HL-60/S4 treated with phorbol 12-myristate 13-acetate at 8.2 ng/mL for 4 days and 3 days (cell line): ENCODE data around the gene TBL1X.
"Not testable (repeated sequence)": the region's sequence is repeated elsewhere in the genome, so short reads cannot be mapped to it uniquely, and the experiment has no call there.

Experiments
- in situ Hi-C: fragments of 300-500 bp; cut with MboI; formaldehyde crosslinking; loops from 2 replicates; pipeline ENCODE4 v1.15.0; 2022; ENCODE audit warnings: low sequenced_read_pairs

The TBL1X gene

DNA sequence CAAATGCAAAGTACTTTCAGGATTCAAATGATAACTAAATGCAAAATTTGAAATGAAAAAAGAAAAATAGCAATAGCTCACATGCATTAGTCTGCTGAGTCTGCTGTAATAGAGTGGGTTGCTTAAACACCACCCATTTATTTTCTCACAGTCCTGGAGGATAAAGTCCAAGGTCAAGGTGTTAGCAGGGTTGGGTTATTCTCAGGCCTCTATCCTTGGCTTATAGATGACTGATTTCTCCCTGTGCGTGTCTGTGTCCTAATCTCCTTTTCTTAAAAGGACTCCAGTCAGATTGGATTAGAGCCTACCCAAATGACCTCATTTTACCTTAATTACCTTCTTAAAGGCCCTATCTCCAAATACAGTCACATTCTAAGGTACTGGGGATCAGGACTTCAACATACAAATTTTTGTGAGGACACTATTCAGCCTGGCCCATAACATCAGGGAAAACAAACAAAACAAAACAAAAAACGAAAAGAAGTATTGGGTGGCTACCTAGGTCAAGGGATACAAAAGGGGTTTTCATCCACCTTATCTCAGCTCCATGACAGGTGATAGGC, 6.3 kb upstream of the TBL1X start:
- in situ Hi-C loops, result loop anchor here (25.0 kb wide), 1 partner anchor 121 kb away; no protein-coding TSS in a partner anchor

DNA sequence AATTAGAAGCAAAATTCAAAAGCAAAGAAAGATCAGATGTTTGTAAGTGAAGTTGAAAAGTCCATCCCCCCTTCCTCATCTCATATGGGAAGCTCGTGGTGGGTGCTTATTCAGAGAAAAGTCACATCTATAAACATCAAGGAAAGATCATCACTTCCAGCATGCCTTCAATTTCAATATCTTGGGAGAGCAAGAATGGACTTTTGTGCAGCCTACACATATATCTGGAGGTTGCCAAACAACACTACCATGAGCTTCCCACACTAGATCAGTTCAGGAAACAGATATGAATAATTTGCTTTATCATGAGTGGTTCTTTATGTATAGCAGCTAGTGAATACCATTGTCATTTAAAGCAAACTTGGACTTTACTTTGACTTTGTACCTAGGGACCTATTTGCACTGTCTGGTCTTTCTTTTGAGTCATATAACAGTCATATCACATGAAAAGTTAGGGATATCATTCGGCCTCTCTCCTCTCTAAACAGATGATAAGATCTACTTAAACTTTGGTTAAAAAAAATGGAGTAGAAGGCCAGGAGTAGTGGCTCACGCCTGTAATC, 5.6 kb upstream of the TBL1X start:
- in situ Hi-C loops, result loop anchor here (25.0 kb wide), 1 partner anchor 122 kb away; no protein-coding TSS in a partner anchor

DNA sequence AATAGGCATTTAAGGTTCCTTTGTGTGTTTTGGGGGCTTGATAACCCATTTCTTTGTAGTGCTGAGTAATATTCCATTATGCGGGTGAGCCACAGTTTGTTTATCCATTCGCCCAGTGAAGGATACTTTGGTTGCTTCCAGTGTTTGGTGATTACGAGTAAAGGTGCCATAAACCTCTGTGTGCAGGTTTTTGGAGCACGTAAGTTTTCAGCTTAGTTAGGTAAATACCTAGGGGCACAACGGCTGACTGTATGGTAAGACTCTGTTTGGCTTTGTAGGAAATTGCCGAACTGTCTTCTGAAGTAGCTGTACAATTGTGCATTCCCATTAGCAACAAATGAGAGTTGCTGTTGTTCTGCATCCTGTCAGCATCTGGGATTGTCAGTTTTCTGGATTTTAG, 3.8 kb upstream of the TBL1X start:
- in situ Hi-C loops, result loop anchor here (25.0 kb wide), 1 partner anchor 124 kb away; no protein-coding TSS in a partner anchor

DNA sequence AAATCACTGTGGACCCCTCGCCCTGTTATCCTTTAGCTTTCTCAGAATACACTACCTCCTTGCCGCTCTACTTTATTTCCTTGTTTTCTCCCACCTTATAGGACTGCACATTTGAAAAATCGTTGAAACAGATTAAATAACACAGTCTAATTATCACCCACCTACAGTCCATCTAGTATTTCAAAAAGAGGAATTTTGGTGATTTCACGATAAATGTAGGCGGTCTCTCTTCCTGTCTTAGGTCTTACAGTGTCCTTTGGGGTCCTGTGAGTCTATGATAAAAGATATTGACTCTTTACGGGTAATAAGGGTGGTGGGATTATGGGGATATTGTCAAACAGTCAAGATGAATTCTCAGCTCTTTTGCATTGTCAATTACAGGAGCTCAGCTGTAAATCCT, 2.4 kb upstream of the TBL1X start:
- in situ Hi-C loops, result loop anchor here (25.0 kb wide), 1 partner anchor 125 kb away; no protein-coding TSS in a partner anchor

DNA sequence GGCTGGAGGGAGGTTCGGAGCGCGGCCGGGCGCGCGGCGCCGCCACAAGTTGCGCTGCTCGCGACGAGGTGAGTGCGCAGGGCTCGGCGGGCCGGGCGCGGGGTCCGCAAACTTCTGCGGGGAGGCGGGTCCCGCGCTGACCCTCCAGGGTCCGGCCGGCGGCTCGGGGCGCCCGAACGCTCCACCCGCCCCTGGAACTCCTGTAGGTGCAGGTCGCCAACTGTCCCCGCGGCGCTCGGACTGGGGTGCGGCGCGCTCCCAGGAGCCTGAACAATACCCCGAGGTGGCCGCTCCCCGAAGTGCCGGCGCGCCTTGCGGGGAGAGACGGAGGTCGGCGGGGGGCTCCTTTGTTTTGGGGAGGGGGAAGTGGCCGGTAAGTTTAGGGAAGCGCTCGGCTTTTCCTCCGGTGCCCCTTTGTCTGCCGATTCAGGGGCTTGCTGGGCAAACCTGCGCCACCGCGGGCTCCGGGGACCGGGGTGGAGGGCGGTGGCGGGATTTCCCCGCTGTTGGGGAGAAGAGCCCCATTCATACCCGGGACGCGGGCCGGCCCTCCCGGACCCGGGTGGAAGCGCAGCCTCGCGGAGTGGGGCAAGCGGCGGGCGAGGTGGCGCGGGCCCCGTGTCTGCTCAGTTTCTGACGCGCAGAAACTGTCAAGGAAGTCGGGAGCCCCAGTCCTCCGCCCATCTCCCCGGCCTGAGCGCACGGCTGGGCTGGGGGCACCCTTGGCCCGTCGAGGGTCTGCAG, 694 bp downstream of the TBL1X start:
- in situ Hi-C loops, result loop anchor here (25.0 kb wide), 1 partner anchor 128 kb away; no protein-coding TSS in a partner anchor

DNA sequence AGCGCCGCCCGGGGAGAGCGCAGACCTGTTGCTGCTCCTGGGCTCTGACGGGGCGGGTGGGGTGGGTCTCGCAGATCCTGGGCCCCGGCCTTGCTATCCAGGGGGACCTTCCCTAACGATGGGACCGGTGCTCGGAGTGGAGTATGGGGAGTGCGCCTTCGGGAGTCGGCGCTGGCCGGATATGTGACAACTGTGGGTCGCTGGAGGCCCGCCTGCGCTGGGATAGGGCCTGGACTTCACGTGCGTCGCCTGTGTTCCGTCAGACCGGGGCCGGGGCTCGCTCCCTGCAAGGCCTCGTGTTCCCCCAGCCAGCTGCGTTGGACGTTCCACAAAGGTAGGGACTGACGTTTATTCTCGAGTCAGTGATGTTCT, 1.3 kb downstream of the TBL1X start:
- in situ Hi-C loops, result loop anchor here (25.0 kb wide), 1 partner anchor 129 kb away; no protein-coding TSS in a partner anchor

DNA sequence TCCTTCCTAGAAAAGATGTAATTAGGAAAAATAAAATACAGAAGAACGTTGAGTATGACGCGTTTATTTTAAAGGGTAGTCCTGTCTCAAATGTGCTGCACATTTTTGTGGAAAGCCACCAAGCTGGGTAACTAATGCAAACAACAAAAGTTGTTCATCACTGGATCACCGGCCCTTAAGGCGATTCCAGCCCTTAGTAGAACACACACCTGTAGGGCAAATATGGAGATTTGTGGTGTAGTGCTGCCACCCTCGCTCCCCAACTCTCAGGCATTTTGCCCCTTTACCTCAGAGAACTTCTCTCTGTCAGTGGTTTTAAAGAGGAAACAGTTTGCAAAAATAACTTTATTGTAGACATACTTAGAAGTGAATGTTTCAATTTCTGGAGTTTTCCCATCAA, 1.9 kb downstream of the TBL1X start:
- in situ Hi-C loops, result loop anchor here (25.0 kb wide), 1 partner anchor 129 kb away; no protein-coding TSS in a partner anchor

DNA sequence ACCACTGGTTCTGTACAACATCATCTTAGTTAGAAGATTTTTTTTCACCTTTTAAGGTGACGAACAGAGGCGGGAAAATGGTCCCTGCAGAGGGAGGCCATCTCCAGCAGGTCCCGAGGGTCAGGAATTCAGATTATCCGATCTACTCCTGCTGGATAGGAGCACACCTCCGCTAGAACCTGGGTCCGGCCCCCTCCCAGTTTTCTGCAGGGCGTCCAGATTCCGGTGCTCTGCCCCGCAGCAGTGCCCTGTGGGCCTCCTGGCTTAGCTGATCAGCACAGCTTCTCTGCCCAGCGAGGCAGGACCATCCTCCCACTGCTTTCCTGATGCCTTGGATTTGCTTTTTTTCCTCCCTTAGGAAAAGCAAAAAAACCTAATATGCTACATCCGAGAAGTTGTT, 2.3 kb downstream of the TBL1X start:
- in situ Hi-C loops, result loop anchor here (25.0 kb wide), 1 partner anchor 130 kb away; no protein-coding TSS in a partner anchor

DNA sequence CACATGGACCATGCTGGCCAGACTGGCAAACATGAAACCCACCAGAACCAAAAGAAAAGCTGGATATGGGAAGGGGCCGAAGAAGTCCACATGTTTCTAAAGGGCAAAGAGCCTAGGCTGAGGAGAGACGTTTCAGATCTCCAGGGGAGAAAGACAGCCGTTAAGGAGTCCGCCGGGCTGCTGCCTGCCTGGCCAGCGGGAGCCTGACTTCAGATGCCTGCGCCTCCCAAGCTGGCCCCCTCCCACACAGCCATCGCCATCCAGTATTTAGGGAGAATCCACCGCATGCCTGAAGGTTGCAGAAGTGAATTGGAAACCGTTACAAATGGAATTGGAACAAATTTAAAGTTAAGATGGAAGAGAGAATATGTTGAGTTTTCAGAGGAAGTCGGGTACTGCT, 2.9 kb downstream of the TBL1X start:
- in situ Hi-C loops, result loop anchor here (25.0 kb wide), 1 partner anchor 130 kb away; no protein-coding TSS in a partner anchor

DNA sequence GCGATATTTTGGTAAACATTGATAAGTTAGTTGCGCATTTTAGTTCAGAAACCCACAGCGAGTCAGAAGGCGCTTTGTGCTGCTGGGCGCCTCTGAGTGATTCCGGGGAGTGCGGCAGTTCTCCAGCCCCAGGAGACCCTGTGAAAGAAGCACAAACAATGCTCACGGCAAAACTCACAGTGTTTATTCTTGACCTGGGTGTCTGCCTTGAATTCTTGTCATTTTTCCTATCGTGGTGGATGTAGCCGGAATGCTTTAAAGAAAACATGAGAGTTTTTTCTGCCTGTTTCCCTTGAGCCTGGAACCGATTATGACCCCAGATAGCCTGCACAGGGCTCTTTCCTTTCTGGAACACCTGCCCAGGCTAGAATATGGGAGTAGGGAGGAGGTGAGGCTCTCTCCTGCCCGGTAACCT, 6.7 kb downstream of the TBL1X start:
- in situ Hi-C loops, result loop anchor here (25.0 kb wide), 1 partner anchor 134 kb away; no protein-coding TSS in a partner anchor

DNA sequence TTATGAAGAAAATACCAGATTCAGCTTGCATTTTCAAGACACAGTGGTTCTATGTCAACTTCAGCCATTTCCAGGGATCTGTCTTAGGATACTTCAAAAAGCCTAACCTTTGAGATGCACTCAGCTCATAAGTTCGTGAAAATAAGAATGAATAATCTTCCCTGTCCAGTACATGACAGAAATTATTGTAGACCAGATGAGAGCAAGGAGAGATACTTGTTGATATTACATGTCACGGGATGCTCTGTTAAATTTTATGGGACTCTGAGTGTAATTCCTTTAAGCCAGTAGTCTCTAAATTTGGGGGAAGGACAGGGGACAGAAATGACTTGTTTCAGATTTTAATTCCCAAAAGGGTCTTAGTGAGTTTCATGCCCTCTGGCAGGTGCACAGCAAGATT, 8.8 kb downstream of the TBL1X start:
- in situ Hi-C loops, result loop anchor here (25.0 kb wide), 1 partner anchor 136 kb away; no protein-coding TSS in a partner anchor

DNA sequence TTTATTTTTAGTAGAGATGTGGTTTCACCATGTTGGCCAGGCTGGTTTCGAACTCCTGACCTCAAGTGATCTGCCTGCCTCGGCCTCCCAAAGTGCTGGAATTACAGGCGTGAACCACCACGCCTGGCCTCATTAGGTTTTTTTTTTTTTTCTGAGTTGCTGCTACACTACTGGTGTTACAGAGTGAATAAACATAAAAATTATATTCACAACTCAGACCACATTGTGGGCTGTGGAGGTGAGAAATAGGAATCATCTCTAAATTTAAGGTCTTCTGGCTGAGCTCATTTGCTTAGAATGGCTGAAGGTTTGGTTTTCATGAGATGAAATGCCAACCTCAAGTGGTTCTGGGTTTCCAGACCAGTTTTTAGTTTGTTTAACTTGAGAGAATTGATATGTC, 10.6 kb downstream of the TBL1X start:
- in situ Hi-C loops, result not testable (repeated sequence)

DNA sequence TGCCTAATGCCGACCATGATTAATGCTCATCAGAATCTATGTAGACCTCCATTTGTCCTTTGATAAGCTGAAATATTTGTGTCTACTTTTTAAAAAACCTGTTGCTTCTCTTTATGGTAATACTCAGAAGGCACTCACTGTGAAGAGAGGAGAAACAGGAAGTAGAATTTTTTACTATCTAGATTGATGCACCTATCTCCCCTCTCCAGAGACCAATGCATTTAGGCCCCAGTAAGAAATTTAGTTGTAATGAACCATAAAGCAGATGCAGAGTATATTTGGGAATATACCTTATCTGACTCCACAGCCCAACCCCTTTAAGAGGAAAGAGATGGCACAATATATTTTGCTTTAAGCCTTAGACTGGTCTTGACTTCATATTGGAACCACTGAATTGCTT, 11.1 kb downstream of the TBL1X start:
- in situ Hi-C loops, result no loop called here

DNA sequence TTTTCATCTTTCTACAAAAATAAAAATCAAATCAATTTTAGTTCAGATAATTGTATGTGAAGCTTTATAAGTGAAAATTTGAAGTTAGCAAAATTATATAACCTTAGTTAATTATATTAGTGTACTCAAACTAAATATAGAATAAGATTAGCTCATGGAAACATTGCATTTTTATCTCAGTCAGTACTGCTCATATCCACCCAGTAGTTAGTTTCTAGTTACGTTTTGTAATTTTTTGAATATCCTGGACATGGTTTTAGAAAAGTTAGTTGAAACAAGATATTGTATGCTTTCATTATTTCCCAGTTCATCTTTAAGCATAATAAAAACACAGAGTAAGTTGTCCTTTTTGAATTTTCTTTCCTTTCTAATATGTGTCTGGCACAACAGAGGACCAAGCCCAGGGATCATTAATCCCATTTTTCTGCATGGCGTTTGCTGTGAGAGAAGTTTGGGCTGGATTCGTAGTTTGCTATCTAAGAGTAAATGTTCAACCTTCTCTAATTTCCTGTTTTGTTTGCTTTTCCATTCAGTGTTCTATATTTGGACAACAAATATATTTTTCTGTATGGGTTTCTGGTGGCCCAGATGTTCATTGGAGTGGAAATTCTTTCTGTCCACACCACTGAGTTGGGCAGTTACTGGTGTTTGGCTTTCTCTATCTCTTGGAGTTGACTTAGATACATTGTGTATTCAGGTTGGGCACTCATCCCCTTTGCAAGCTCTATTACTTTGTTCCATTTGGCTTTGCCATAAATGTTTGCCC, 12.1 kb downstream of the TBL1X start:
- in situ Hi-C loops, result no loop called here

DNA sequence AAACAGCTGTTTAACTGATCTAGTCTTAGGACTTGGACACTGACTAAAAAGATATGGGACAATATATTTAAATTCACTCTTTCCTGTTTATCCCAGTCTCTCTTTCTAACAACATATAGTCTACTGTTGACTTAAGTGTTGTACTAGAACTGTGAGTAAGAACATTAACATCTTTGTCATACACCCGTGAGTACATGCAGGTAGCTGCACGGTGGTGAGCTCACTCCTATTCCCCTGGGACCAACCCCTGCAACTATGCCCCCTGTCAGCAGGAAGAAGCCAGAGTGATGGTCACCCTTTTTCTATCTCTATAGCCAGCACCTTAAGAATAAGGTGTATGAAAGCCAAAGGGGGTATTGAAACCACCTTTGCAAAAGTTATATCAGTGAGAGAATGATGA, 17.6 kb downstream of the TBL1X start:
- in situ Hi-C loops, result no loop called here

DNA sequence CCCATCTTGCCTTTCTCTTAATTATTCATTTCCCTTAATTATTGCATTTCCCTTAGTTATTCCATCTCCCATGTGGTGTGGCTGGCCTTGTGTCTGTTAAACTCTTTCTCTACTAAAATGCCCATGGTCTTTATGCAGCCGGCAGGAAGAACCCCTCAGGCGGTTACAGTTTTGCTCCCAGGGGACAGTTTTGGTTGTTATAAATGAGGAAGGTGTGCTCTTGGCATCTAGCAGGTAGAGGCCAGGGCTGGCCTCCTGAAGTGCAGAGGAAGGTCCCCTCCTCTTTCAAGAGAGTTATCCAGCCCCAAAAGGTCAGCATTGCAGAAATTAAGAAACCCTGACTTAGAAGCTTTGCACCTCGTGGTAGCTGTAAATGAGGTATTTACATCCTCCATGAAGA, 18.0 kb downstream of the TBL1X start:
- in situ Hi-C loops, result no loop called here

DNA sequence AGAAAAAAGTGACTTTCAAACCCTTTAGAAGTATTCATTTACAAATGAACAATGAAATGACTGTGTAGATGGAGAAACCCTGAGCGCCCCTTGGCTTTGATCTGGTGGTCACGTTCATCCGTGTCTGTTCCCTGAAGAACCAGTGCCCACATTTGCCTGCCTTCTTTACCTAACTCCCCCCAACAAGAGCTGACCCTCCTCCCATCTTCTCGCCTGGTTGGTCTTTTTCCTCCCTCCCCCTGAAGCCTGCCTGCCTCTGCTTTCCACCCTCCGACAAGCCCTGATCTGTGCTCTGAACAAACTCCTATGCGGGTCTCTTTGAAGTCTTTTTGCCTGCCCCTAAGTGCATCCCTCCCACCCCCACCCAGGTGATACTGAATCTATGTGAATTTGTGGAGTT, 18.5 kb downstream of the TBL1X start:
- in situ Hi-C loops, result no loop called here

DNA sequence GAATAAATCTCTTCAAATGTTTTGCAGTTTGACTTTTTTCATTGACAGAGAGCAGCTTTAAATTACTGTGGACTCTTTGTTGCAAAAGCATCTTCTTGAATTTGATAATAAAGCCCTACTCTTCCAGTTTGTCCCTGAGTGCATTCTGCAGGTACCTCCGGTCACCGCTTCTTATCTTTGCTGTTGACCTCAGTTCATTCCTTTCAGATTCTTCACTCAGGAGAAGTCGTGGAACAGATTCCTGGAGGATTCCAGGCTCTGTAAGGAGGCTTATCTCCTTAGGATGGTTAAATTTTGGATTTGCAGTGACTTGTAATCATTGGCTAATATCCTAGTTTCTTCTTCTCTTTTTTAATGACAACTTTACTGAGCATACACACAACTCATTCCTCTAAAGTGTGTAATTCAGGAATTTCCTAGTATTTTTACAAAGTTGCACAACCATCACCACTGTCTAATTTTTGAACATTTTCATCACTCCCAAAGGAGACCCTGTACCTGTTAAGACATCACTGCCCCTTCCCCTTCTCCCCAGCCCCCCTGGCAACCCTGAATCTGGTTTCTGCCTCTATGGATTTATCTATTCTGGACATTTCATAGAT, 22.0 kb downstream of the TBL1X start:
- in situ Hi-C loops, result no loop called here

DNA sequence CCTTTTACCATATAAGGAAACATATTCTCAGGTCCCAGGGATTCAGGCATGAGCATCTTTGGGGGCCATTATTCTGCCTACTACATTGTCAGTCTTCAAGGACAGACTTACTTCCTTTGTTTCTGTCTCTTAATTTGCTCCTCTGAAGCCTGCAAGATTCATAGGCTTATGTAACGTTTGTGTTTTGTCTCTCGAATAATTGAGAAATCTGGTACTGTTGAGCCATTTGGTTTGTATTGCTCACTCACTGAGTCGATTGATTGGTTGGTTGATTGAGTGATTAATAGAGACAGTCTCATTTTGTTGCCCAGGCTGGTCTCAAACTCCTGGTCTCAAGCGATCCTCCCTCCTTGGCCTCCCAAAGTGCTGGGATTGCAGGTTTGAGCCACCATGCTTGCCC, 23.7 kb downstream of the TBL1X start:
- in situ Hi-C loops, result no loop called here

DNA sequence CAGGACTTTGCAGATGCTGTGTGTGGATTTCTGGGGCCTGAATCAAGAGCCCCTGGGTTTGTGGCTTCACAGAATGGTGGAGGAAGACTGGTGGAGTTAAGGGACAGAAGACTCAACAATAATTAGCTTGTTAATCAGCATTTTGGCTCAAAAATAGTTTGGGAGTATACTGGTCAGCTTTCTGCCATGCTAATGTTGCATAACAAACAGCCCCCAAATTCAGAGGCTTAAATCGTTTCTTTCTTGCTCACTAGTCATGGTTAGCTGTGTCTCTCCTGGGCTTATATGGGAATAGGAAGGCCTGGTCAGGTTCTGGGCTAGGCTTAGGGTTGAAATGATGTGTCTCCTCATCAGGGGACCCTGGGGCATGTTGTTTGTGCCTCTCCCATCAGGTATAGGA, 24.4 kb downstream of the TBL1X start:
- in situ Hi-C loops, result no loop called here

DNA sequence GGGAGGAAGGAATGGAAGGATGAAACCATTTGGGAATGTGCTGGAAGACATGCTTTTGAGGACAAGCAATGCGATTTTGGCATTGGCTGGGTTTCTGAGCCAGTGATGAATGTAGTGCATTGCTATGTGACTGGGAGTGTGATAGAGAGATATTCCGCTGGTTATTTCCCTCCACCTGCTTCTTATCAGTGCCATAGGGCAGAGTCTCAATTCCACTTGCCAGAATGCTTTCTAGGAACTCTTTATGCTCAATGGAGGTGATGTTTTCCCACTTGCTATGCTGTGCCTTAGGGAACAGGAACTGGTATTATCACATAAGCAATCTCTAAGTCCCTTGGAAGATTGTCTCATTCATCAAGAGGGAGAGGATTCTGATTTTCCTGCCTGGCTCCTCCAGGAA, 28.0 kb downstream of the TBL1X start:
- in situ Hi-C loops, result no loop called here
